Measurements from ENCODE around the gene PCDHGB6. TPM values are rescaled to one million over a fixed set of nuclear protein-coding genes. Genes with fewer than 3 reads are reported as not detected.
A peak's percentile ranks its signal among the peaks of the same experiment; 100 is the strongest.

The PCDHGB6 gene
- total and polyA plus RNA-seq, 2 donors from 2014 or later, result 0.22 to 7.5 TPM

GRCh38 chr5:141369994-141370848, 37.6 kb upstream of the PCDHGB6 start, which contains the start of gene PCDHGB3:
Gene PCDHGB3, plus strand, starts transcription at chr5:141370242. Its CDS starts 153 bp downstream, at chr5:141370395.
- Histone ChIP-seq H3K27ac (ENCODE audit: low read depth in 2 of 2, low read length in 2 of 2) (no peak within 1 kb of the TSS), H3K4me3 (ENCODE audit: low read length in 3 of 3) (peak within 1 kb of the TSS in 2 of 3 donors; percentile 16 to 30), H3K27me3 (ENCODE audit: control insufficient read depth, insufficient read depth, low read length) (no peaks in the 10 kb centered on the region), H3K9me3 (ENCODE audit: control insufficient read depth in 2 of 3, insufficient read depth in 1 of 3, low read length in 3 of 3) (peaks cover 2 to 63% (median 28%) of the 10 kb centered on the region in 3 donors), H3K4me1 (ENCODE audit: control insufficient read depth in 2 of 3, insufficient read depth in 2 of 3, low read depth in 1 of 3, low read length in 3 of 3) (no peaks in the 10 kb centered on the region), H3K36me3 (ENCODE audit: control insufficient read depth in 2 of 3, insufficient read depth in 3 of 3, low read length in 3 of 3) (no peaks in the 10 kb centered on the region), H3K9ac (ENCODE audit: low read length in 3 of 3) (no peak within 1 kb of the TSS)
- DNase-seq, result no peak
- intact Hi-C loops (cut with DNase I), result no loop called here
- peak; percentile 24 for TF ChIP-seq CTCF (IDR thresholded peaks at IDR 0.05; ENCODE audit: borderline replicate concordance, extremely low read depth, insufficient read depth)
- no peak for FAIRE-seq

GRCh38 chr5:141371572-141372475, 36.0 kb upstream of the PCDHGB6 start:
- intact Hi-C loops (cut with DNase I), result no loop called here
- no peak for FAIRE-seq
- peaks cover 2 to 58% (median 24%) of the 10 kb centered on the region in 3 donors for H3K9me3 ChIP-seq (ENCODE audit: control insufficient read depth in 2 of 3, insufficient read depth in 1 of 3, low read length in 3 of 3)

GRCh38 chr5:141373673-141374317, 34.0 kb upstream of the PCDHGB6 start, which contains the start of gene PCDHGA6:
Gene PCDHGA6, plus strand, starts transcription at chr5:141373891. Its CDS starts 193 bp downstream, at chr5:141374084.
- peak within 1 kb of the TSS in 2 of 3 donors; percentile 46 to 48 for H3K4me3 ChIP-seq (ENCODE audit: low read length in 3 of 3)
- H3K27ac ChIP-seq (ENCODE audit: low read depth in 2 of 2, low read length in 2 of 2), result no peak within 1 kb of the TSS
- intact Hi-C loops (cut with DNase I), result no loop called here
- DNase-seq, result peak in 2 of 5 donors; percentile 17 to 41
- no peaks in the 10 kb centered on the region for H3K27me3 ChIP-seq (ENCODE audit: control insufficient read depth, insufficient read depth, low read length)
- H3K9me3 ChIP-seq (ENCODE audit: control insufficient read depth in 2 of 3, insufficient read depth in 1 of 3, low read length in 3 of 3), result peaks cover 2 to 62% (median 23%) of the 10 kb centered on the region in 3 donors
- FAIRE-seq, result no peak
- no peaks in the 10 kb centered on the region for H3K4me1 ChIP-seq (ENCODE audit: control insufficient read depth in 2 of 3, insufficient read depth in 2 of 3, low read depth in 1 of 3, low read length in 3 of 3)
- no peak within 1 kb of the TSS for H3K9ac ChIP-seq (ENCODE audit: low read length in 3 of 3)
- no peaks in the 10 kb centered on the region for H3K36me3 ChIP-seq (ENCODE audit: control insufficient read depth in 2 of 3, insufficient read depth in 3 of 3, low read length in 3 of 3)
- peak; percentile 19 for TF ChIP-seq CTCF (IDR thresholded peaks at IDR 0.05; ENCODE audit: borderline replicate concordance, extremely low read depth, insufficient read depth)

More at GRCh38 chr5:141371572-141372475, 36.0 kb upstream of the PCDHGB6 start:
- Histone ChIP-seq H3K27me3 (ENCODE audit: control insufficient read depth, insufficient read depth, low read length) (no peaks in the 10 kb centered on the region), H3K36me3 (ENCODE audit: control insufficient read depth in 2 of 3, insufficient read depth in 3 of 3, low read length in 3 of 3) (no peaks in the 10 kb centered on the region), H3K27ac (ENCODE audit: low read depth in 2 of 2, low read length in 2 of 2) (no peak overlapping the region), H3K4me1 (ENCODE audit: control insufficient read depth in 2 of 3, insufficient read depth in 2 of 3, low read depth in 1 of 3, low read length in 3 of 3) (no peaks in the 10 kb centered on the region), H3K4me3 (ENCODE audit: low read length in 3 of 3) (peak overlapping the region in 1 of 3 donors; percentile 16), H3K9ac (ENCODE audit: low read length in 3 of 3) (no peak overlapping the region)
- DNase-seq, result no peak
- TF ChIP-seq CTCF (IDR thresholded peaks at IDR 0.05; ENCODE audit: borderline replicate concordance, extremely low read depth, insufficient read depth), result no peak

Data from kidney (tissue), 14 donors.